GM12864 (cell line): ENCODE measurements around the gene XPO4.
"Not testable (repeated sequence)": the region's sequence is repeated elsewhere in the genome, so short reads cannot be mapped to it uniquely, and the experiment has no call there.

Experiments used
- DNase-seq: peaks from one replicate; pipeline ENCODE4 v3.0.0-alpha.2; 2011; ENCODE audit warnings: low read depth
- H3K4me3 ChIP-seq: 2 replicates; pipeline ENCODE4 v1.5.1; 2011; ENCODE audit warnings: mild to moderate bottlenecking, low read depth, low read length, control low read depth
- TF ChIP-seq, protein P1 (sequence below): IDR thresholded peaks from 2 replicates; pipeline ENCODE4 v1.5.1; 2011; ENCODE audit warnings: low read depth, mild to moderate bottlenecking, moderate library complexity, low read length, control low read depth, inconsistent platforms; ENCODE audit errors: missing control alignments

Gene XPO4

GRCh38 chr13:20902438-20903163 is at the start of gene XPO4:
Gene XPO4 (minus strand): TSS chr13:20902746. CDS start chr13:20902738, 8 bp downstream.
- H3K4me3 ChIP-seq = peak within 1 kb of the TSS; percentile 90
- peak; percentile 24 for DNase-seq
- TF ChIP-seq, protein P1, sequence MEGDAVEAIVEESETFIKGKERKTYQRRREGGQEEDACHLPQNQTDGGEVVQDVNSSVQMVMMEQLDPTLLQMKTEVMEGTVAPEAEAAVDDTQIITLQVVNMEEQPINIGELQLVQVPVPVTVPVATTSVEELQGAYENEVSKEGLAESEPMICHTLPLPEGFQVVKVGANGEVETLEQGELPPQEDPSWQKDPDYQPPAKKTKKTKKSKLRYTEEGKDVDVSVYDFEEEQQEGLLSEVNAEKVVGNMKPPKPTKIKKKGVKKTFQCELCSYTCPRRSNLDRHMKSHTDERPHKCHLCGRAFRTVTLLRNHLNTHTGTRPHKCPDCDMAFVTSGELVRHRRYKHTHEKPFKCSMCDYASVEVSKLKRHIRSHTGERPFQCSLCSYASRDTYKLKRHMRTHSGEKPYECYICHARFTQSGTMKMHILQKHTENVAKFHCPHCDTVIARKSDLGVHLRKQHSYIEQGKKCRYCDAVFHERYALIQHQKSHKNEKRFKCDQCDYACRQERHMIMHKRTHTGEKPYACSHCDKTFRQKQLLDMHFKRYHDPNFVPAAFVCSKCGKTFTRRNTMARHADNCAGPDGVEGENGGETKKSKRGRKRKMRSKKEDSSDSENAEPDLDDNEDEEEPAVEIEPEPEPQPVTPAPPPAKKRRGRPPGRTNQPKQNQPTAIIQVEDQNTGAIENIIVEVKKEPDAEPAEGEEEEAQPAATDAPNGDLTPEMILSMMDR = no peak

DNA sequence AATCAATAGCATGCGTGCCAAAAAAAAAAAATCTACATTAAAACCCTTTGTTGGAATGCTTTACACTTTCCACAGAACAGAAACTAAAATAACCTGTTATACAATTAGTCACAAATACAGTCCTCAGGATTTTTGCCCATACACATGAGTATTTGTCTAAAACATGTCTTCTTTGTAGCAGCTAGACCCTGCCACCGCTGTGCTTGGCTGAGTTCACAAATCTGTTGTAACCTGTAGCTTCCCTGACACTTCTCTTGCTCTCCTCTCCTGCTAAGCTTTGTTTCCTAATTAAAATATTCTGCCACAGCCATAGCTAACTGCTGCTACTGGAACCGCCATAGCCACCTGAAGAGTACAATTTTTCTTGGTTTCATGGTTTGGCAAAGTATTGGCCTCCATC is 45.5 kb upstream of the XPO4 start:
- DNase-seq, H3K4me3 ChIP-seq: not testable (repeated sequence)

- H3K4me3 ChIP-seq = no peak overlapping the region
- TF ChIP-seq, protein P1 = no peak
- no peak for DNase-seq
Measured at GRCh38 chr13:20945952-20946383, 43.4 kb upstream of the XPO4 start.

DNA sequence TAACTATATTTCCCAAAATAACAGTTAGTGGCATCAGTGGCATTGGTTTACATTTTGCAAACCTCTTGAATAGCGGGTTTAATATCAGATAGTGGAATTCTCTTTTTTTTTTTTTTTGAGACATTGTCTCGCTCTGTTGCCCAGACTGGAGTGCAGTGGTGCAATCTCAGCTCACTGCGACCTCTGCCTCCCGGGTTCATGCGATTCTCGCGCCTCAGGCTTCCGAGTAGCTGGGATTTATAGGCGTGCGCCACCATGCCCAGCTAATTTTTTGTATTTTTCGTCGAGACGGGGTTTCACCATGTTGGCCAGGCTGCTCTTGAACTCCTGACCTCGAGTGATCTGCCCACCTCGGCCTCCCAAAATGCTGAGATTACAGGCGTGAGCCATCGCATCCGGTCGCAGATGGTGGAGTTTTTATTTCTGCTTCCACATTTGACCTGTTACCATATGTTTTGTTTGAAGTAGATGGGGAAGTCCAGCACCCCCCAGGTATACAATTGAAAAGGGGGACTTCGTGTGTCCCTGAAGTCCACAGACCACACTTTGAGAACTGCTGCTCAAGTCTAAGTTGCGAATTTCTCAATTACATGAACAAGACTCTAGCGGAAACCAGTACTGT is 40.5 kb upstream of the XPO4 start:
- TF ChIP-seq, protein P1 = no peak
- DNase-seq = no peak
- no peak overlapping the region for H3K4me3 ChIP-seq

DNA sequence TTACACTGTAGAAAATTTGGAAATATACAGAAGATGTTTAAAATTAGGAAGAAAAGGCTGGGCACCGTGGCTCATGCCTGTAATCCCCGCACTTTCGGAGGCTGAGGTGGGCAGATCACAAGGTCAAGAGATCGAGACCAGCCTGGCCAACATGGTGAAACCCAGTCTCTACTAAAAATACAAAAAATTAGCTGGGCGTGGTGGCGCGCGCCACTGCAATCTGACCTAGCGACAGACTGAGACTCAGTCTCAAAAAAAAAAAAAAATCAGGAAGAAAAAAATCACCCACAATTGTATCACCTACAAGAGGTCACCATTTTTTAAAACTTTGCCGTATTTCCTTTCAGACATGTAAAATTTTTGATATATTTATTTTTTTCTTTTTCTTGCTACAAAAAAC is 38.0 kb upstream of the XPO4 start:
- not testable (repeated sequence) for H3K4me3 ChIP-seq, DNase-seq

- TF ChIP-seq, protein P1 = no peak
- DNase-seq = no peak
- H3K4me3 ChIP-seq = no peak overlapping the region
Measured at GRCh38 chr13:20940083-20940482, 37.5 kb upstream of the XPO4 start.

DNA sequence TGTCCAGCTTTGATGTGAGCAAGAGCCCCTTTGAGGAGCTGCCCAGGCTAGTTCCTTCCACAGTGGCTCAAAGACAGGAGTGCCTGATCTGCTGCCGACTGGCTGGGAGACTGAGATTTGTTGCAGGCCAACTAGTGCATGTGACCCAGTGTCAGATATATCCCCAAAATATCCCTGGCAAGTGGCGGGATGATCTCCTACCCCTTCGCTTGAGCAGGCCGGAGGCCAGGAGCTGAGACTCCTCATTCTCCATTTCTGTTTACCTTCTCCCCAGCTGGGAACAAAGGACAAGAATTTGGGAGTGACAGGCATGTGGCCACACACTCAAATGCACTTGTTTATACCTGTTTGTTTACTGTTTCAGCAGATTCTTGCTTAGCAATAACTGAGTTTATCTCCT is 37.1 kb upstream of the XPO4 start:
- no peak overlapping the region for H3K4me3 ChIP-seq
- DNase-seq = no peak
- TF ChIP-seq, protein P1 = no peak

DNA sequence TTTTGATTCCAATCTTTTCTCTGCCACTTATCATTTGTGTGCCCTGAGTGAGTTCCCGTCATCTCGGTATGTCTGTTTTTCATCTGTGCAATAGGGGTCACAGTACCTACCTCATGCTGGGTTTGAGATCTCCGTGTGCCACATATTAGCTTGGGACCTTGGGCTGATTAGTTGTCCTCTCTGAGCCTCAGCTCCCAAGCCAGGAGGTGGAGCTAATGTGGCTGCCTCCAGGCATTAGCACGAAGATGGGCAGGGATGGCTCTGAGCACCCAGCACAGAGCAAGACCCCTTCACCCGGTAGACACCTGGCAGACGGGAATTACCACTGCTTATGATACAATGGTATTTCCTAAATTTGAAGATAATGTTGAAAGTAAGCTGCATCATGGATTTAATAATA is 35.8 kb upstream of the XPO4 start:
- no peak for DNase-seq
- H3K4me3 ChIP-seq = no peak overlapping the region
- TF ChIP-seq, protein P1 = no peak
